ENCODE data around the gene FHOD3.

The FHOD3 gene

DNA sequence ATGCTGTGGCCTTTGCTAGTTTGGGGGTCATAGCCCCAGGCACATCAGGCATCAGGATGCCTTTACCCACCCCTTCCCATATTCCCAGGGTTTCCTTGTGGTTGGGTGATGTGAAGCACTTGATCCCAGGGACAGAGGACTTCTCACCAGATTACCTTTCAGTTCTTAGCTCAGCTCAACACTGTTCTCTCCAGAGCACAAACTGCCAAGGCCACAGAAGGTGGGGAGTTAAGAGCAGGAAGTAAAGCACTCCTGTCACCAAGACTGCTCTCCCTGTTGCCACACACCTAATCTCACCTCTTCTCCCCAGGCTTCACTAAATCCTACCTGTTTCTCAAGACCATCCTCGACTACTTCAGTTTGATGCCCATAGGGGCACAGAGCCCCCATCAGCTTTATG, 25.9 kb downstream of the FHOD3 start:
- no peak for DNase-seq

DNA sequence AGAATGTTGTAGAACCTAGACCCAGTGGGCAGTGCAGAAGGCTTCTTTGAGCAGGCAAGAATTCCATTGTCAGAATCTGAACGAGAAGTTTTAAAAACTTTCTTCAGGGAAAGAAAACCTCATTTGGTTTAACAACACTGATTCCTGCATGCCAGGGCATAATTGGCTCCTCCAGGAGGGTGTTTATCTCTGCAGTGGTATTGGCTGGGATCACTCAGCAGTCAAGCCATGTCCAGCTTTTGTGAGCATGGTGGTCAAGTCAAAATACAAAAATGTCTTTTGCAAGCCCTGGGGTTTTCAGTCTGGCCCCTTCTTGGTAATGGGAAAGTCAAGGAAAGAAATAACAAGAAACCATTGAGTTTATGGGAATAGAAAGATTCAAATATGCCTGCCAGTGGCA, 28.3 kb downstream of the FHOD3 start:
- no peak for DNase-seq

DNA sequence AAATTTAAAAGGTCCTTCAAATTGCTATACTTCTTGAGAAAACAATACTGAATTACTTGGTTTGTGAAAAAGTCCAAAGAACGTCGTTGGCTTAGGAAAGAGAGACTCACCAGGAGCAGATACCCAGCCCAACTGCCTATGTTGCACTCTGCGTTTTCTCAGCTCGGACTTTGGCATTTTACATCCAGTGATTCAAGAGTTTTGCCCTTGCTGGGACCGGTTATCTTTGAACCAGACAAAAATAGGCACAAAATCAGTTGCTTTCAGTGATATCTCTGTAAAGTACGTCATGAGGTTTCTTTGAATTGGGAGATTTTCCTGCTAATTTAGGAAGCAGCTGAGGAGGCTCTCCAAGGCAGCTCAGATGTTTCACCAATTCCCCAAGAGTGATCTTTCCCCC, 29.3 kb downstream of the FHOD3 start:
- no peak for DNase-seq

DNA sequence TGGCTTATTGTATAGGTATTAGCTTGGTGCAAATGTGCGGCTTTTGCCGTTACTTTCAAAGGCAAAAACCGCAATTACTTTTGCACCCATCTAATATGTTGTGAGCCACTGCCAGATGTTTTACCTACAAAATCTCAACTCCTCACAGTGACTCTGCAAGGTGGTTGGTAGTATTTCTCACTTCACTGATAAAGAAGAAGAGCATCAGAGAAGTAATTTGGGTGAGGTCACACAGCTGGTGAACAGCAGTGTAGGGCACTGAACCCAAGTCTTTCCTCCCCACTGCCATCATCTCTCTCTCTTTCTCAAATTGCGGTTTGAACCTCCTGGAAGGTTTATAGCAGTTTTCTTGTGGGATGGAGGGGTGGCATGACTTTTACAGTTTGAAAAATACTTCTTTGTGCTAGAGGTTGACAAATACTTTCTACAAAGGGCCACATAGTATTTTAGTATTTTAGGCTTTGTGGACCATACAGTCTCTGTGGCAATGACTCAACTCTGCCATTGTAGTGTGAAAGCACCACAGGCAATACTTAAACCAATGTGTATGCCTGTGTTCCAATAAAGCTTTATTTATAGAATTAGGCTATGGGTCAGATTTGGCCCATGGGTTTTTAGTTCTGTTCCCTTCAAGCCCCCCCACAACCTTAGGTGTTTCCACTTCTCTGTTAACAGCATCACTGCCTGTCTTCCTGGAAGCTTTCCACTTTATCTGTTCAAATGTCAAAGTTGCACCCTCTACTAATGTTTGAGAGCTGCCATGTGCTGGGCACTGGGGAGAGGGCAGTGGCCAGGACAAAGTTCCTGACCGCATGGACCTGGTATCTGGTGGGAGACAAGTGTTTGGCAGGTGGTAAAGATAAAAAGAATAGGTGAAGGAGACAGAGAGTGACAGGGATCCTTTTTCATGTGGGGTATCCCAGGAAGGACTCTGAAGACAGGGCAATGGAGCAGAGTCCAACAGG, 30.1 kb downstream of the FHOD3 start:
- no peak for DNase-seq

DNA sequence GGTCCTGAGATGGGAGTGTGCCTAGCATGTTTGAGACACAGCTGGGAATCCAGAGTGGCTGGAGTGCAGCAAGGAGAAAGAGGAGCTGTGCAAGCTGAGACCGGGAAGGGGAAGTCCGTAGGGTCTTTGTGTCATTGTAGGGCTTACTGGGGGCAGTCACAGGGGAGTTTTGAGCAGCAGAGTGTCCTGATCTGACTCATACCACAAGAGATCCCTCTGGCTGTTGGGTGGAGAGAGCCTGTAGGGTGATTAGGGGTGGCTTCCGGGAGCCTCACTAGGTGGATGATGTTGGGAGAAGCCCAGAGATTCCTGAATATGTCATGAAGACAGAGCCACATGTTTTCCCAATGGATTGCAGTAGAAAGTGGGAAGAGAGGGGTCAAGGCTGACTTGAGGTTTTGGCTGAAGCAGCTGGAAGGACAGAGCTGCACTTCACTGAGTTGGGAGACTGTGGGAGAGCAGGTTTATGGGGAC, 30.9 kb downstream of the FHOD3 start:
- DNase-seq, result no peak

DNA sequence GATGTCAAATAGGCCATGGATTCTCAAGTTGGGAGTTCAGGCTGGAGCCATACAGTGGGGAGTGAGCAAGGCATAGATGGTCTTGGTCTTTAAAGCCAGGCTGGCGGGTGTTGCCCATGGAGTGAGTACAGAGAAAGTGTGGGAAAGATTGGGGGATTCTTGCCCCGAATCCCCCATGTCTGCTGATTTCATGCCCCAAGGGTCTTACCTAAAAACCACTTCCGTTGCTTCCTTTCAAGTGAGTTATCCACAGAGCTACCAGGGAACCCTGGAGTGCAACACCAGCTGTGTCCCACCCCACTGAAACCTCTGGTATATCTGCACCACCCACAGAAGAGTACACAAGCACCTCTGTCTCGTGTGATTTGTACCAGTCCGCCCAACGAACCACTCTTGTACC, 31.4 kb downstream of the FHOD3 start:
- no peak for DNase-seq

DNA sequence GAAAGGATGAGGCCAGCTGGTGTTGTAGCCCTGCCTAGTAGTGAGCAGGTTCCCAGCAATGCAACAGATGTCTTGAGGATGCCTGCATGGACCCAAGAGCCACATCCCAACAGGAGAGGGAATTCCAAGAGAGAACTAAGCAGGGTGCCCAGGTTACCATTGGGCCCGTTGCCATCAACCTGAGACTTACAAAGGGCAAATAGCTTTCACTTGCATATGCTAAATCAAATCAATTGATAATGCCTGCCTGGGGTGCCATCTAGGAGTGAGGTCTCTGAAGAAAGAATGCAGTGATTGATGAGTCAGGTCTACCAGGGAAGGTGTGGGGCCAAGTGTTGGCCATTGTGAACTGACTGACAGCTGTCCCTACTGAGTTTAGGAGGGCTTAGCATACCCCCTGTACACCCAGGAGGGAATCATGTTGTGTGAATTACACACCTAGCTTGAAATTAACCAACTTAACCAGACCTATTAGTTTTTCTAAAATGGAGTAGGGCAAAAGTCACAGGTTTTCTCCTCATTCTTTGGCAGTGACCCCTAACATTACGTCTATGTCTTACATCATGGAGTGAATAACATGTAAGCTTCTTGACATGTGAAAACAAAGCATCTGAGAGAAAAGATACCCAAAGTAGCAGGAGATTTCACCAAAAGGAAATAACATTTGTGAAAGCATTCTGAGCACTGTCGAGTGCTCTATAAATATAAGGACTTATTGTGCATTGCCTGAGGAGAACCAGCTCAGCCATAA, 32.3 kb downstream of the FHOD3 start:
- DNase-seq, result no peak

DNA sequence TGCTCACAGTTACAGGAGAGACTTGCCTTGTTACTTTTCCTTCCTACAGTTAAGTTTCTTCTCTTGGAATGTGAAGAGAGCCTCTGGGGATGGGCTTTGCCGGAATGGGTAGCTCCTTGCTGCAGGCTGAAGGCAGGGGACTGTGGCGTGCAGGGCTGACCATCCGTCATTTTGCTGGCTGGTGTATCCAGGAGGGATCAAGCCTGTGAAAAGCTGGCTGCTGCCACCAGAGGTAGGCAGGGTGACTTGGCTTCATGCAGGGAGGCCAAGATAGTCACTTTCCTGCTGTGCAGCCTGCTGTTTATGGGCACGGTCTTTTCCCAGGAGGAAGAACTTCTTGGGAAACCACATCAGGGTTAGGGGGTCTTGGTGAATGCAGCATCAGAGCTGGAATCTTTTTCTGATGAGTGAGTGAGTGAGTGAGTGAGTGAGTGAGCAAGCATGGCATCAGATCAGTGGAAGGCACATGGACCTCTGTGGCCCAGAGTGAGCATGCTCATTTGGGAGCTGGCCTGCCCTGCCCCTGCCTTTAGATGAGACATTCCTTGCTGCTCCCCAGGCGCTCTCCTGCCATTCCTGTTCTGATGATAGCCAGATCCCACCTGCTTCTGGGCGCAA, 33.0 kb downstream of the FHOD3 start:
- DNase-seq, result no peak

DNA sequence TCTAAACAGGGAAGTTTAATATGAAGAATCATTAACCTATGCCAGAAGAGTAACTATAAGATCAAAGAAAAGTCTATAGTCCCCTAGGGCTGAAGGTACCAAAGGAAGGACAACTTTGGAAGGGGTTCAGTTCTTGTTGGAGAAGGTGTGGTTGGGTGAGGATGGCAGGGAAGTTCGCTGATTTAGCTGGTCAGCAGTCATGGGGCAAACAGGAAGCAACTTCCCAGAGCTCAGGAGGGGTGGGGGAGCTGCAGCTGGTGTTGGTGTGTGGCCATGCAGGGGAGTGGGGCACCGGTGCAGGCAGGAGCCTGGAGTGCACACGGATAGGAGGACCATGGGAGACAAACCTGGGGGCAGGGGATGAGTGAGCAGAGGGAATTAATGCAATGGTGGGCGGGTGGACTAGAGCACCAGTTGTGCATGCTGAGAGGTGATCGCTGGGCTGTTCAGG, 34.0 kb downstream of the FHOD3 start:
- no peak for DNase-seq

DNA sequence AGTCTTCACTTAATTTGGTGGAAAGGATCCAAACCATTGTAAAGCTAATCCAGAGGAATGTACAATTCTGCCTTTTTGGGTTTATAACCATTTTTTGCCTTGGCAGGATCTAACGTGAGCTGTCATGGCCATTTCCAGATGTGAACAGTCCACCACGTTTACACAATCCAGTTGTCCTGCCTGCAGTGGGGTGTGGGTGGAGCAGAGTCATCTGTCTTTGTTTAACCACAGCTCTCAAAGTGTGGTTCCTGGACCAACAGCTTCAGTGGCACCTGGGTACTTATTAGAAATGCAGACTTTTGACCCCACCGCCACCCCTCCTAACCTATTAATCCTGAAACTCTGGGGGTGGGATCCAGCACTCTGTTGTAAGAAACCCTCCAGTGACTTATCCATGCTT, 35.9 kb downstream of the FHOD3 start:
- DNase-seq, result no peak

DNA sequence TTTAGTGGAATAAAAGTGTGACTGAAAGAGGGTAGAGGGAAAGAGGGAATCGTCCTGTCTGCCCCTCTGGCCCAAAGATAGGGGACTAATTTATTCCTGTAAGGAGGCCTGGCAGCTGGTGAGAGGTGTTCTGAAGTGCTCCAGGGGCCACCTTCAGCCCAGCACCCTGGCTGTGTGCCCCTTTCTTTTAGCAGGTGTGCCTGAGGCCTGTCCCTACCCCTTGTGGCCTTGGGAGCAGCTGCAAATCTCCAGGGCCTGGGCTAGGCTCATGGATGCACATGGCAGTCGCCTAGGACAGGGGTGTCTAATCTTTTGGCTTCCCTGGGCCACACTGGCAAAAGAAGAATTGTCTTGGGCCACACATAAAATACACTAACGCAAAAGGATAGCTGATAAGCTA, 37.3 kb downstream of the FHOD3 start:
- no peak for DNase-seq

DNA sequence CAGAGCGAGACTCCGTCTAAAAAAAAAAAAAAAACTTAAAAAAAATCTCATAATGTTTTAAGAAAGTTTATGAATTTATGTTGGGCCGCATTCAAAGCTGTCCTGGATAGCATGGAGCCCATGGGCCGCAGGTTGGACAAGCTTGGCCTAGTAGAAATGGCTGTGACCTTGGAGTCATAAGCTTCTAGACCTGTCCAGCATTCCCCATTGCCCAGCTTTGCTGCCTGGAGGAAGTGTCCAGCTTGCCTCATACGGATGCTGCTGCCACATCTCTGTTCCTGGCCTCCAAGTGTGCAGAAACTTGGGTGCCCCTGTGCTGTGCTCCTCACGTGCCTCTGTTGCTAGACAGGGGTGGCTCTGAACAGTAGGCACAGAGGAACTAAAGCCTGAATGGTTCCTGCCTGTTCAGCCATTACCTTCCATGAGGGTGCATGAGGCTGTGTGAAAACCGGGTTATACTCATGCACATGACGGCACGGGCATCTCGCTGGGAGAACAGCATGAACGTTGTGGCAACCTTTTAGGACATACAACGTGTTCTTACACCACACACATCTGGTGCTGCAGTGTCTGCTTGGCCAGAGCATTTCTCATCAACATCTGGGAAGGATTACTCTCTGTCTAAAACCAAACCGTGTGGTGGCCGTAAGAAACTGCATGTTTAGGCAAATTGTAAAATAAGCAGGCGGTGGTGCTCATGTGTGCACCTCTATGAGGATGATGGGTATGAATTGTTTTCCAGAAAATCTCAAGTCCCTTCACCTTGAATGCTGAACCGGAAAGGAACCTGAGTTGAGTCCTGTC, 38.2 kb downstream of the FHOD3 start:
- no peak for DNase-seq

DNA sequence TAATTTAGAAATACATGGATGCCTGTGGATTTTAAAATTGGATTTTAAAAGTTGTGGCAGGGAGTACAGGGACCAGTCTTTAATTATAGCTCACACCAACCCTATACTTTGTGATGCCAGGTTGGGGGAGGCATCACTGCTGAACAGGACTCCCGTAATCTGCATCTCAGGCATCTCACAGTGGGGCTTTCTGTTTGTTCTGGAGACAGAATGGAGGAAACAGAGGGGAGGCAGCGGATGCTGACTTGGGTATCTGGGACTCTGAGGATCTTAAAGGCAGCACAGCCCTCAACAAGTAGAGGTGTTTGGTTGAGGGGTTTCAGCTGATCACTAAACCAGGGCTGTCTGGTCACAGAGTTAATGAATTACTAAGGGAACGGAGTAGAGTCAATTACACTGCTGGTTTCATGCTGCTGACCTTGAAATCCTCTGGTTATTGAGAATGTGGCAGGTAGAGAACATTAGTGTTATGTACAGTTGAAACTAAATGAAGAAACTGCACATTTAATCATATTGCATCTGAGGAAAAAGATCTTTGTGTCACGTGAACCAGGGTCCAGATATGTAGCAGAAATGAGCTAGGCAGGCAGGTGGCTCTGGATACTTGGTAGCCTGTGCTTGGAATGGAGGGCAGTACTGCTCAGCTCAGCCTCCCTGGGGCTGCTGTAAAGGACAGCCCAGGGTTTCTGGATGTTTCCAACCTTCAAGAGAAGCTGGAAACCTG, 40.3 kb downstream of the FHOD3 start:
- DNase-seq, result no peak

DNA sequence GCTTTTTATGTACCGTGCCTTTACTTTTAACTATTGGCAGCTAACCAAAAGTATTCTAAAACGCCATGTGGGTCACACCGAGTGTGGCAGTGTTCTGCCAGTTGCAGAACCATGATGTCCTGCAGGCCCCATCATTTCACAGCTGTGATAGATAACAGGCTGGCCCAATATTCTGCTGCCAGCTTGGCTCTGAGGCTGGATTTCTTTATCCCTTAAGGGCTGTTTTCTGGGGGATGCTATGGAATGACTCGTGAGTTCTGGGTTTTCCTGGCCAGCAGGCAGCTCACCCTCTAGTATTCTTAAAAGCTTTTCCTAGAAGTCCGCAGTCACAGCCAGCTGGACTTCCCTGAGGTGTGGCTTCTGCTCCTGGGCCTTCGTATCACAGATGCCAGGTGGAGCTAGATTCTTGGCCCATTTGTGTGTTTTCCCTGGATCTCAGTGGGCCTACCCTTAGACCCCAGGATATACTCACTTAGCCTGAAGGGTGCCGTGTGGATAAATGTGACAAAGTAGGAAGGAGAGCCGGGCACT, 41.0 kb downstream of the FHOD3 start:
- no peak for DNase-seq

DNA sequence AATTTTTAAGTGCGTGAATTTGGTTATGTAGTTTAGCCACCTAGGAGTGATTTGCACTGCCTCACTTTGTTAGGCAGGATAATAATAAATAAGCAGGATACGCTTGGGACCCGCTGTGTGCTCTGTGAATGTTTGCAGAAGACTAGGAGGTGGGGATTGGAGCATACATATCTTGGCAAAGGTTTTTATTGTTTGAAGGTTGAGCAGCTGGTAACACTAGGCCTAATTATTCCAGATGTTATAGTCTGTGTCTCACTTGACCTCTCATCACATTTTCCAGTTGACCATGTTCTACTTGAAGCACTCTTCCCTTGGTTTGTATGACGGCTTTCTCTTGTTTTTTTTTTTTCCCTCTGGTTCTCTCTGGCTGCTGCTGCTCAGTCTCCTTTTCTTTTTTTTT, 42.7 kb downstream of the FHOD3 start:
- peak; percentile 40 for DNase-seq

DNA sequence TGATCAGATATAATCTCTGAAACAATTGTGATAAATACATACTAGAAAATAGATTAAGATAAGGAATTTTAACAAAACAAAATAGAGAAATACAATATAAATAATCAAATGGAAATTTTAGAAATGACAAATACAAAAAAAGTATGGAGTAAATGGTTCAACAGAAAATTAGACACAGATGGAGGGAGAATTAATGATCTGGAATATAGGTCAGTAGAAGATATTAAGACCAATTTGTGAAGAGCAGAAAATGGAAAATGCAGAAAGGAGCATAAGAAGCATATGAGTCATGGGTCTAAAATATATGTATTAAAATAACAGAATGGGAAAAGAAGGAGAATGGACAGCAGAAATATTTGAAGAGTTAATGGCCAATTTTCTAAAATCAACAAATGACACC, 44.4 kb downstream of the FHOD3 start:
- DNase-seq, result no peak

DNA sequence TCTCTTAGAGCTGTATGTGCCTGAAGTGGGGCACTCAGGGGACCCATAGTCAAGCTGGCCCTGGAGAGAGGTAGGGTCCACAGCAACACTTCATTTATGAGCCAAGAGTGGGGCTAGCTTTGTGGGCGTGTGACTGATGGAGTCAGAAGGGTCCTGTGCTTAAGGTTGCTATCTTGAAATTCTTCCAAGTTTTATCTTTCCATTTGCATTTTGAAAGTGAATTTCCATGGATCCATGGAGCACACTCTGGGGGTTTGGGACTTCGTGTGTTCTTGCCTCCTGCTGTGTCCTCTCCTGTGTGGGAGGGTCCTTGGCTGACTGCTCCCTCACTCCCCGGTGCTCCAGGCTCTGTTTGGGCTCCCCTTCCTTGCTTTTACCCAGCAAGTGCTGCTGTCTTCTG, 50.8 kb downstream of the FHOD3 start:
- no peak for DNase-seq

DNA sequence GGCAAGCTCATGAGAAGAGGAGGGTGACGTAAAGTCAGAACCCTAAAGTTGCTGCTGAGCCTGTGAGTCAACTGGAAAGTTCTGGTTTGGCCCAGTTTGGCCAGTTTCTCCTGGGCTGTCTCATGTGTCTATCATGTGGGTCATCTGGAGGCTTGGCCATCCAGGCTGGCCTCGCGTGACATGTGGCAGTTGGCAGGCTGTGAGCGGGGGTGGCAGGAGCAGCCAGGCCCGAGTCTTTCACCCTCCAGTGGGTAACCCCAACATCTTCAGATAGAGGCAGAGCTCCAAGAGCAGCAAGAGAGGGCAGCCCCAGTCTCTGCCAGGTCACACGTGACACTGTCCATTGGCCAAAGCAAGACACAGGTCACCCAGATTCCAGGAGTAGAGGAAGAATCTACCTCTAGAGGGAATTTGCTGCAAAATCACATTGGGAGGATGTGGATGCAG, 51.5 kb downstream of the FHOD3 start:
- DNase-seq, result no peak

DNA sequence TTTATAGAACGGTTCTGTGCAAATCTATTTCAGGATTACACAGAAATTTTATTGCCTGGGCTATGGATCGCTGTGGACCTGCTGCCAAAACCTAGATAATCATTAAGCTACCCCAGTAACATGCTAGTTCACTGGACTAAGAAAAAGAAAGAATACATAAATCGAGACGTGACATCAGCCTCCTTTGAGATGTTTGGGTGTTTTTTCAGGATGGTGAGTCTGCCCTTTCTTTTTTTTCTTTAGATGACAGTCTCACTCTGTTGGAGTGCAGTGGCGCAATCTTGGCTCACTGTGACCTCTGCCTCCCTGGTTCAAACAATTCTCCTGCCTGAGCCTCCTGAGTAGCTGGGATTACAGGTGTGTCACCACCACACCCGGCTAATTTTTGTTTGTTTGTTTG, 52.0 kb downstream of the FHOD3 start:
- no peak for DNase-seq

DNA sequence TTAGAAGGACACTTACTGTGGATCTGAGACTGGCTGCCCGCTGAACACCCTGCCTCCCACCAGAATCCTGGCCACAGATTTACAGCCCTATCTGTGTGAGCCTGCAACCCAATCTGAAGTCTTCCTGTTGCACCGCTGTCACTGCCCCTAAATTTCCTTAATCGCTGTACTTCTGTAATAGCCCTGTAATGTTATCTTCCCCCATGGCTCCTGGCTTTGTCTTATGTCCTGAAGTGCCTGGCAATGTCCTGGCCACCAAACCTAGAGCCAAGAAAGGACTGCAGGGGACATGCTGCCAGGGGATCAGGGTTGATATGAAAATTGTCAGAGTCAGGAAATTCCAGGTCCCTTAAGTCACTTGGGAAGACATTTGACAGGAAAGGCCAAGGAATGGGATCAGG, 52.7 kb downstream of the FHOD3 start:
- no peak for DNase-seq

DNA sequence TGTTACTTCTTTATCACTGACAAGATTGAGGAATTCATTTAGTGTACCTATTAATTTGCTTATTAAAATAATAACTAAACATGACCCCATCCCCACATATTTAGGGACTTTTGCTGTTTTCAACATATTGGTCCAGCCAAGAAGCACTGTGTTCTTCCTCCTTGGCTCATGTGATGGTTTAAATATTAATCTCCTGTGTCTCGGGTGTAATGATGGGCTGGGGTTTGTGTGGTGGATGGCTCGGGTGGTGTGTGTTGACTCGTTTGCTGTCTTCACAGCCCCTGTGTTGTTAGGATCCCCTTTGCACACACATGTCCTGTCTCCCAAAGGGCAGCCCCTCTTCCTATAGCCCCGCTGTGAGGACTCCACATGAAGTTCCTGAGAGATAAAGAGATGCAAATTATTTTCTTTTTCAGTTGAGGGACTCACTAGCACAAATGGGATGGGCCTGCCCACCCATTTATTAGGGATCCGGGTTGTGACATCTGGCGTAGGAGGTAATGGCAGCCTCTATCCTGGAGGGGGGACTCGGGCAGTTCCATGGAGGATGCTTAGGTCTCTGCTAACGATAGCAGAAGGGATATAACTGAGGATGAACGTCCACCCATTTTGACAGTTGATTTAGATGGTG, 53.4 kb downstream of the FHOD3 start:
- no peak for DNase-seq

All from NCI-H1092 treated with DMSO at 0.1 percent for 48 hours (cell line).